GM21825 (cell line): ENCODE results near the gene RBM20.

Experiments
- ATAC-seq: cut with Tn5 transposase; IDR thresholded peaks from one replicate; pipeline ENCODE4 v1.9.1; 2021; ENCODE audit warnings: mild to moderate bottlenecking, moderate library complexity; ENCODE audit not compliant: unreplicated experiment

The RBM20 gene

DNA sequence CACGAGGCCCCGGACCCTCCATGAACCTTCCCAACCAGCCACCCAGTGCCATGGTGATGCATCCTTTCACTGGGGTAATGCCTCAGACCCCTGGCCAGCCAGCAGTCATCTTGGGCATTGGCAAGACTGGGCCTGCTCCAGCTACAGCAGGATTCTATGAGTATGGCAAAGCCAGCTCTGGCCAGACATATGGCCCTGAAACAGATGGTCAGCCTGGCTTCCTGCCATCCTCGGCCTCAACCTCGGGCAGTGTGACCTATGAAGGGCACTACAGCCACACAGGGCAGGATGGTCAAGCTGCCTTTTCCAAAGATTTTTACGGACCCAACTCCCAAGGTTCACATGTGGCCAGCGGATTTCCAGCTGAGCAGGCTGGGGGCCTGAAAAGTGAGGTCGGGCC lies 137.0 kb downstream of the RBM20 start:
- no peak for ATAC-seq

DNA sequence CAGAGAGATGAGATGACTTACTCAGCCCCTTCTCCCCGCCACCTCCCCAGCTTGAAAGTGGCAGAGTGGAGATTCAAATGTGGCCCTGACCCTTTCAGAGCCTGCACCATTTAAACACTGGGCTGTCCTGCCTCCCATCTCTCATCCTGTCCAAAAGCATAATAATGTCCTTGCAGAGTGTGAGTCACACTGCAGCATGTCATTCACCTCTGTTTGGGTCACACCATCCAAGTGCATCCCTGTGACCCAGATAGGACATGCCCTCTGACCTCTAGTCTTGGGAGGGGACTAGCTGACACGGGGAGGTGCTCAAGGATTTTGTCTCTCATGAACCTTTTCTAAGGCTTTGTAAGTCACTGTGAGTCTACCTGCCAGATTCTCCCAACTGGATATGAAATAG lies 138.5 kb downstream of the RBM20 start:
- no peak for ATAC-seq

DNA sequence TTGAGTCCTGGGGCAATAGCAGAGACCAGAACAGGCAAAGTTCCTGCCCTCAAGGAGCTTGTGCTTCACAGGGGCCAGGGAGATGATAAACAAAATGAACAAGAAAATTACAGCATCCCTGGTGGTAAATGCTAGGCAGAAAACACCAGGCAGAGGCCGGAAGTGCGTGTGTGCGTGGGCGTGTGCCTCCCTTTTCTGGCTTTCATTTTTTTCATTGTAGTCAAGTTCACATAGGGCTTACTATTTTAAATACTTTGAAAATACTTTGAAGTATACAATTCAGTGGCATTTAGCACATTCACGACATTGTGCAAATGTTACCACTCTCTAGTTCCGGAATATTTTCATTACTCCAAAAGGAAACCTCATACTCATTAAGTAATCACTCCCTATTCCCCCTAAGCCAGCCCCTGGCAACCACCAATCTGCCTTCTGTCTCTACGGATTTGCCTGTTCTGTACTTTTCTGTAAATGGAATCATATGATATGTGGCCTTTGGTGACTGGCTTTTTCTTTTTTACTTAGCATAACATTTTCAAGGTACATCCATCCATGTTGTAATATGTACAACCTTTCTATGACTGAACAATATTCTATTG lies 139.5 kb downstream of the RBM20 start:
- ATAC-seq, result no peak

DNA sequence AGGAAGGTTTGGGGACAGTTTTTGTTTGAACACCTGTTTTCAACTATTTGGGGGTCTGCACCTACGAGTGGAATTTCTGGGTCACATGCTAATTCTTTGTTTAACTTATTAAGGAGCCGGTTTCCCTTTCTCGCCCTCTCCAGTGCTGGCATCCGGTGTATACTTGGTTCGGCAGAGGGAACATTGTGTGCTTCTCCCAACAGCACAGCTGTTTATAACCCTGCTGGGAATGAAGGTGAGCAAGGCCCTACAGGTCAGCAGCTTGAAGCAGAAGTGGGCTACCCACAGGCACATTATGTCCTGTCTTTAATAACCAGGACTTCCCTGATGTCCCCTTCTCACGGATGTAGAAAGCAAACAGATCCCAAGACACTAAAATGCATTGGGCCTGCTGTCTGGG lies 140.1 kb downstream of the RBM20 start:
- ATAC-seq, result no peak

DNA sequence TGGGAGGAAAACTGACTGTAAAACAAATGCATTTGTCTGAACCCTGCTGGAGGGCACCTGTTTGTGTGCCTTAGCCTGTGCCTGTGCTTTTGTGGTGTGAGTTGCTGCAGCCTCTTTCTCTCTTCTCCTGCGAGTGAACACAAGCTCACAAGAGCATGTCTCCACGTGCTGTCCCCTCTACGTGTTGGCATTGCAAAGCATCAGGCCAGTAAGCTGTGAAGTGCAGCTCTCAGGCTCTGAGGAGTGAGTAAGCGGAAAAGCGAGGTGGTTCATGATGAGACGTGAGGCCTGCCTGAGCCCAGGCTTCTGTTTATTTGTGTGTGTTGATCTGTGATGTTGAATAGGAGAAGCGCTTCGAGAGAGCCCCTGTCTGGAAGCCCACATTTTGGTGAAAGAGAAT lies 142.0 kb downstream of the RBM20 start:
- no peak for ATAC-seq

DNA sequence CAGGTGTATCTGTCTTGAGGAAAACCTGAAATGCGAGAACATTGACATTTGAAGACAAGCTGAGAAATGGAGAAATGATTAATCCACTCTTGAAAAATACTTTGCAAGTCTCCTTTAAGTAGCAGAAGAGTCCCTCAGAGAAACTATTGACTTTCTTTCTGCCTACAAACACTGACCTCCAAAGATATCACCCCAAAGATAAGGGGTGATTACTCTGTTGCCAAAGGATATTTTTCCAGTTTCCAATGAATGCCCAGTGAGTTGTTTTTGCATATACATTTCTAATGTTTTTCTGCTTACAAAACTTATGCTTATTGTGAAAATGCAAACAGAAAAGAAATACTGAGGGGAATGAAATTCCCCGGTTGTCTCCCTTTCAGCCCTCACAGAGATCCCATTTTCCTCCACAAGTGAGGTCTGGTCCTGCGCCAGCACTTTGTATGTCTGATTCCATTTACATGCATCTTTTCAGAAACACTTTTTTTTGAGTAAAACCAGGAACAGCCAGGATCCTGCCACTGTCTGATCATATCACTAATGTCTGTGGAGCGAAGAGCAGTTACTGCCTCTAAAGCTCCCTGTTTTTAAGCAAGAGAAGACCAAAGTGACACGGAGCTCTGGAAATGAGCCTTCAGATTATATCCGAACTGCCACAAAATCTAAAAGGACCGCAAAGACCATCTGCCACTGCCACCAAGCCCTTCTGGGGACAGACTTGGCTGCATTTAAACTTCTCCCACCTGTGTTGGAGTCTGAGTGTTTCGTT lies 144.7 kb downstream of the RBM20 start:
- no peak for ATAC-seq

DNA sequence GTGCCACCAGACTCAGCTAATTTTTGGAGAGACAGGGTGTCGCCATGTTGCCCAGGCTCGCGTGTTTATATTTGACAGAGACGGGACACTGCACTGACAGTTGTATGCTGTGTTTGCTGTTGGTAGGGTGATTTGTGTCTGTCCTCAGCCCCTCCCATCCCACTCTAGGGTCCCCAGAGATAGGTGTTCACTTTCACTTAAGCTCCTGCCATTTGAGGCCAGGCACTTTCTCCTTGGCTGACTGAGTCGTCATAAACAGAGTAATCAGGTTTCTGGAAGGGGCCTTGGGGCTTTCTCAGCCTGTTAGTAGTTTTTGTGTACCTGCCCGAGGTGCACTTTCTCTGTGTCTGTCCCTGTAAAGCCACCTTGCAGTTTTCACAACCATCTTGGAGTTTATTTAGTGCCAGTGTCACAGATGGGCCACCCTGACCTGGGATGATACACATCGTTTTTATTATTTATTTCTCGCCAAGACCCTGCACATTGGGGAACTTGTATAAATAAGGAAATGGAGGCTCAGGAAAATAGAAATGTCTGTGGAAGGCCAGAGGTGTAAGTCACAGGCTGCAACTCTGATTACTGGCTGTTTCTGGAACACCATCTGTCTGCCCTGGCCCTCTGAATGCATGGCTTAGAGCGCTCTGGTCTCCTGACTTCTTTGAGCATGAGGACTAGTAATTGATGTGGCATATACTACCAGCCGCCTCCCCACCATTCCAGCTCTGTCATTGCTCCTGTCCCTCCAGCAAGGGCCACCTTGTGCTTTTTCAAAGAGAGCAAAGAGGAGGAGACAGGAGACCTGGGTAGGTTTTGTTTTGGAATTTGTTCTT lies 145.7 kb downstream of the RBM20 start:
- ATAC-seq, result no peak

DNA sequence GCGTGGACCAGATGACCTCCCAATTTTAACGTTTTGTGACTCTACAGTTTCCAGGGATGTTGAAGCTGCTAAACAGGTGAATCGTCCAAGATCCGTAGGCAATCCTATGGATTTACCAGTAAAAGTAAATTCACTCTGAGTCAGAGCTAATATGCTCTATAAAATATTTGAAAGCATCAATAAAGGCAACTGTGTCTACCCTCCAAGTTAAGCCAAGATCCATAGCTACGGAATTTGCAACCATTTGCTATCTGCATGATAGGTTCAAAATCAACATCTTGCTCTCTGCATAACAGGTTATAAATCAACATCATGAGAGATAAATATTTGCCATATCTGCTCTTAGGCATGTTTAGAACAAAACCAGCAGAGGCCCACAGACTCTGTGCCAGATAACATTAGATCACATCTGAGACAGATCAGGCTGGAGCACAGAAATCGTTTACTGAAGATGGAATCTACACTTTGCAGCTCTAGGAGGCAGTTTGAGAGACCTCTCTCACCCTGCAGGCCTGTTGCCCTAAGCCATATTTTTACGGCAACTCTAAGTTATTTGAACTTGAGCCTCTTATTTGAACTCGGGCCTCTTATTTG lies 146.9 kb downstream of the RBM20 start:
- no peak for ATAC-seq

DNA sequence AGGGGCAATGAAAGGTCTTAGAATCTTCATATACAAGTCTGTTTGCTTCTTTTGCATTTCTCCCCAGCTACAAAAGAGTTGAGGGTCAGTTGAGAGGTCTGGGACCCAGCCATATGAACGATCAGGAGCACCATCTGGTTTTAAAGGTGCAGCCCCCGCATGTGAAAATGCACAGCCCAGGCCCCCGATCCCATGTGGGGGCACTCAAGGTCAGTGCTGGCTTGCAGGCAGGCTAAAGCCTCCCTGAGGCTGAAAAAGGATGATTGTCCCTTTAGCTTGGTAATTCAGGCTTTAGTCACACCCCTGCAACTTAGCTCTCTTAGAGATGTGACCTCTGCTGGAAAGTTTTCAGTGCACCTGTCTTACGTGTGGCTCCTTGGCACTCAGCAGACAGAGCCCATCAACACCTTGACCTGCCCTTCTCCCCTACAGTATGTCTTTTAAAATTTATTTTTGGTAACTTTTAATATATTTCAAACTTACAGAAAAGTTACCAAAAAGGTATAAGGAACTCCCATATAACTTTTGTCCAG lies 147.5 kb downstream of the RBM20 start:
- ATAC-seq, result no peak

DNA sequence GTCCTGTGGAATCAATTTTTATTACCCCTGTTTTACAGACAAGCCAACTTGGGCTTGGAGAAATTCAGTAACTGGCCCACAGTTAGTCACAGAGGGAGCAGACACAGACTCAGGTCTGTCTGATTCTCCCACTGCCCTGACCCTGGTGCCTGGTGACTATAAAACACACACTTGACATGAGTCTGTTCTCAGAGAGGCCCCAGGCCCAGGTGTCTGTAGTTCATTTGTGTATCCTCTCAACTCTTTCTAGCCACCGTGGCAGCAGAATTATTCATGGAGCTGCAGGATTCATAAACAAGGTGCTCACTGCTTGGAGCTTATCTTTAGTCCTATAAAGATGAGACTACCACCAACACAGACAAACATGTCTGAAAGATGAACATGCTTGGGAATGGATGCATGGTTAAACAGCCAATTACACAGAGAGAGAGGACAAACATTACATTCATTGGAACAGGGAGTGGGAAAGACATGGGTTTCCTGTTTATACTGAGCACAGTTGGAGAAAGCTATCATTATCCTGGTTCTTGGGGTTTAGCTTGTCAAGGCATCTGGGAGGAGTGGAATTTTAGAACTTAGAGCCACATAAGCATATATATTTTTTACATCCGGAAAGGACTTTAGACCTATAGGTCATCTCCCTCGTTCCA lies 148.5 kb downstream of the RBM20 start:
- no peak for ATAC-seq

DNA sequence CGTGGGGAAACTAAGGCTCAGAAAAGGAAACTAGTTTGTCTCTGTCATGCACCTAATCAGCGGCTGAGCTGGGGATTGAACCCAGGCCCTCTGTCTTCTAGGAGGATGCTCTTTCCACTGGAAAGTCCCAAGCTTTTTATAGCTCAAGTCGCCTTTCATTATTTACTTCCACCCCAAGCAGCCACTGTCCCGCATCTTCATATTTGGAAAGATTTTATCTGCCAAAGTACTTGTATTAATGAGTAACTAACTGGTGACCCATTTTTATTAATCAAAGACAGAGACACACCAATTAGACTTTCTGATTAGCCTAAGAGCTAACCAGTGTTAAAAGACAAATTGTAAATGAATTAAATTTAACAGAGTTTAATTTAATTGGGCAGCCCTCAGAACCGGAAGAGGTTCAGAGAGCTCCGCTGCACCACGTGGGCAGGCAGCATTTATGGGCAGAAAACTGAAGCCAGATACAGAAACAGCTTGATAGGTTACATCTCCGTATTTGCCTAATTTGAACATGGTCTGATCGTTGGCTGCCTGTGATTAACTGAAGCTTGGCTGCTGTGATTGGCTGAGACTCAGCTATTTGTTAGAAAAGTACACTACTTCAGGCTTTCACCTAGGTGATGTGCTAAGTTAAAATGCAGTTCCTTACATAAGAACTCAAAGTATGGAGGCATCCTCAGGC lies 149.1 kb downstream of the RBM20 start:
- ATAC-seq, result no peak

DNA sequence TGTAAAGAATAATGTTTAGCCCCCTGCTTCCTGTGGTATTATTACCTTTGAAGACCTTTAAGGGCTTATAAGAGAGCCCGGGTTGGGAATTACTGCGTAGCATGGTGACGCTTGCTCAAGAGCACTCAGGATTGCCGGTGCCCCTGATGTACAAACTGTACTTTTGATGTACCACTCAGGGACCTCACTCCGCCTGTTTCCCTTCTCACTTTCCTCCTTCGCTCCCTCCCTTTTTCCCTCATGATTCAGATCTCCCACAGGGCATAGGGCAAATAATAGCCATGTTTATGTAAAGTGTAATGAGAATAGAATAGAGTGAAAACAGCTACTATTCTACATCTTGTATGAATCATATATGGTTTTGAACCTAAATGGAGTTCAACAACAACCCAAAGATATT lies 149.8 kb downstream of the RBM20 start:
- no peak for ATAC-seq

DNA sequence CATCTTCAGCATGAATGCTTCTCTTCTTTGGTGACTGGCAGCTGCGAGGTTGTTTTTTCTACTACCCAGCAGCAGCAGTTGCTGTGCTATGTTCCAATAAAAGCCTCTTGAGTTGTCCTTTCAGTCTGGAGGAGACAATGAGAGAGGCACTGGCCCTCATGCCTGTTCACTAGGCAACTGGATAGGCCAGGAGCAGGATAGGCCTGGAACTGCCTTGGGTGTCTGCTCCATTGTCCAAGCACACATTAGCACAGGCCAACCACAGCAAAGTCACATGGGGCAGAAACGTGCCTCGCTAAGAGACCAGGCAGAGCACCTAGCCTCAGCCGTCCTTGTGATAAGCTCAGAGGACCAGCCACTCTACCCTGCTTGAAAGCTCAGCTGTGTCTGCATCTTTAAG lies 150.7 kb downstream of the RBM20 start:
- no peak for ATAC-seq

DNA sequence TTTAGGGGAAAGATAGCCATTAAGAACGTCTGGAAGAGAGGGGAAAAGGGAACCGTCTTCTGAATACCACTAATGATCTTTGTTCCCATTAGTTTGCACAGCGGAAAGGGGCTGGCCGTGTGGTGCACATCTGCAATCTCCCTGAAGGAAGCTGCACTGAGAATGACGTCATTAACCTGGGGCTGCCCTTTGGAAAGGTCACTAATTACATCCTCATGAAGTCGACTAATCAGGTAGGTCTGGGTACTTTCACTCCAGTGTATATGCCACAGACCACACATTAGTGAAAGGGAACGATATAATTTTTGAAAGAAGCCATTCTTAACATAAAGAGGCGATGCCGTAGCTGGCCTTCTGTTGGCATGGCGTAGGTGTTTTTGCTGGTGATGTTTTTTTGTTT lies 153.3 kb downstream of the RBM20 start:
- ATAC-seq, result no peak

DNA sequence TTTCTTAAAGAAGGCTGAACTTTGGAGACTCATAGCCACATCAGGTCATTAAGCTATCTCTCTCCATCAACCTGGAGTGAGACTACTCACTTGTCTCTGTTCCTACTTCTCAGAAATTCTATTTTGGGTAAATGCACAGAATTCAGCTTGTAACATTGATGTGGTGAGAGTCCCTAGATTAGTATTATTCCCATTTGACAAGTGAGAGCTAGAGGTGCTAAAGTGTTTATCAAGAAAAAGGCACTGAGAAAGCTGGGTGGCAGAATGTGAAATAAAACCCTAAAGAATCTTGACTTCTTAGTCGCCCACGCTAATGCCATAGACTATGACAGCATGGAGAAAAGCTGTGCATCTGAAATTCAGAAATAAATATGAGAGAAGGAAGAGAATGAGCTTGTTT lies 154.2 kb downstream of the RBM20 start:
- ATAC-seq, result no peak

DNA sequence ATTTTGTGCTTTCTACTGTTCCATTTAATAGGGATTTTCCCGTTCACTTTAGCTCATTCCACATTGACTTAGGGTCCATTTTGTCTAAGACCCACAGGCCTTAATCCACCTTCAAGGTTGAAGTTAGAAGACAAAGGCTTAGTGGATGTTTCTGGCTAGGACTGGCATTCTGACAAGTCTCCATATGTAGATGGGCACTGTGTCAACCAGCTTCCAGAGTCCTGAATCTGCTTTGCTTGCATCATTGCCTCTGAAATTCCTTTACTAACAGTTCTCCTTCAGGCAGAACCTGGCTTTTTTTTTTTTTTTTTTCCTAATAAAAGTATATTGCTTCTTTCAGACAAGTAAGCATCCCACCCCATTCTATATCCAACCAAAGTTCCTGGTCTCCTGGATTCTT lies 158.0 kb downstream of the RBM20 start:
- ATAC-seq, result no peak

DNA sequence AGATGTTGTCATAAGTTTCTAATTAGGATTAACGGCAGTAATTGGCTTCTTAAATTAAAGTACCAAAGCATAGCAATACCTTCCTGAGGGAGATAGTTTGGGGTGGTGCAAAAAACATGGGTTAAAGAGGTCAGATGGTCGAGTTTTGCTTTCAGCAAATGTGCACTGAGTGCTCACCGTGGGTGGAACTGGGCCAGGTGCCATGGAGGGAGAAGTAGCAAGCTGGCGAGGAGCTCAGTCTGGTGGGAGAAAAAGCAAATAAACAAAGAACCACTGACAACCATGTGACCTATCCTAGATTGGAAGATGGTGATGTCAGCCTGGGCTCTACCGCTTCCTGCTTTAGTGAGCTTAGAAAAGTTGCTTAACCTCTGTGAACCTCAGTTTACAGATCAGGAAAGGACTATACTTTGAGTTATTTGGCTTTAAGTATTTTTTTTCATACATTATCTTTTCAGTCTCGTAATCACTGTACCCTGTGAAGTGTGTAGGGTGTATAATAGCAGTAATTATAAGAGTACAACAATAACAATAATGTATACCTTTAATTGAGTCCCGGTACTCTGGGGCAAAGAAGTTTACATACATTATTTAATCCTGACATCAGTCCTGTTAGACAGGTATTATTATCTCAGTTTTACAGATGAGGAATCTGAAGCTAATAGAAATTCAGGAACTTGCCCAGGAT lies 158.6 kb downstream of the RBM20 start:
- ATAC-seq, result peak; percentile 69

DNA sequence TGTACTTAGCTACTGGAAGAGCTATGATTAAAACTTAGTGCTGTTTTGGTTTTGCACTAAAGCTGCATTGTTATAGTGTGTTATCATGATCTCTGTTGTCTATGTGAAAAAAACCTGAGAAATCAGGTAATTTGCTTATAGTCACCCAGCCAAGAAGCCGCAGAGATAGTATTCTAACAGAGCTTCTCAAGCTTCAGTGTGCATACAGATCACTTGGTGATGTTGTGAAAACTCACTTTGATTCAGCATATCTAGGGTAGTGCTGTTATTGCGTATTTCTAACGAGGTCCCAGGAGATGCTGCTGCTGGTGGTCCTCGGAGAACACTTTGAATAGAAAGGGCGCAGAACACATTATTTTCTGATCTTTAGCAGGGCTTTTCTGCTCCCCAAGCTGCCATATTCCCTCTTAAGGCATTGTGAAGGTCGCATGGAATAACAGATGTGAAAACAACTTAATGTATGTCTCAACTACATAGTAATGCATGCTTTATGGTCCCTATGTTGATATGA lies 159.2 kb downstream of the RBM20 start:
- peak; percentile 52 for ATAC-seq

DNA sequence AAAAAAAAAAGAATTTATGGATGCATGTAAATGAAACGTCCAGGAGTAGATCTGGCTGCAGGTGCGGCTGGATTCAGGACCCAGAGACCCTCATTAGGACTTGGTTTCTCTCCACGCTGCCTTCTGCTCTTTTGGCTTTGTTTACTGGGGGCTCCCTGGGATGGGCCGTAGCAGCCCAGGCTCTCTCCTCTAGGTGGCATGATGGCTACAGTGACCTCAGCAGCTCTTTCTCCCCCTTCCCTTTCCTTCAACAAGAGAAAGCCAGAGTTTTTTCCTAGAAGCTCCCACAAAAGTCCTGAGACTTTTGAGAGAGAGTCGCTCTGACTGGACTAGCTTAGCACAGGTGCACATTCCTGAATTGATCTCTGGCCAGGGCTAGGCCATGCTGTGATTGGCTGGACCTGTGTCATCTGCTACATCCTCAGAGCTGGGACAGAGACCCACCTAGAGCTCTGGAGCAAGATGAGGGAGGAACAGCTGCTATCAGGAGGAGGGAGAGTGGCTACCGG lies 159.7 kb downstream of the RBM20 start:
- ATAC-seq, result peak; percentile 57
